H1 (cell line): ENCODE data around the gene ALG14.

Source experiments
- FOSL1 ChIP-seq: IDR thresholded peaks from 2 replicates; pipeline ENCODE4 v1.6.1; 2011; ENCODE audit warnings: mild to moderate bottlenecking, low read depth, low read length, moderate library complexity; ENCODE audit not compliant: insufficient read depth
- TF ChIP-seq, protein P1 (sequence below): IDR thresholded peaks from 2 replicates; pipeline ENCODE4 v1.6.1; 2012; ENCODE audit warnings: low read length, inconsistent platforms

GRCh38 chr1:94934551-94934950 lies 138.2 kb downstream of the ALG14 start:
- TF ChIP-seq, protein P1, sequence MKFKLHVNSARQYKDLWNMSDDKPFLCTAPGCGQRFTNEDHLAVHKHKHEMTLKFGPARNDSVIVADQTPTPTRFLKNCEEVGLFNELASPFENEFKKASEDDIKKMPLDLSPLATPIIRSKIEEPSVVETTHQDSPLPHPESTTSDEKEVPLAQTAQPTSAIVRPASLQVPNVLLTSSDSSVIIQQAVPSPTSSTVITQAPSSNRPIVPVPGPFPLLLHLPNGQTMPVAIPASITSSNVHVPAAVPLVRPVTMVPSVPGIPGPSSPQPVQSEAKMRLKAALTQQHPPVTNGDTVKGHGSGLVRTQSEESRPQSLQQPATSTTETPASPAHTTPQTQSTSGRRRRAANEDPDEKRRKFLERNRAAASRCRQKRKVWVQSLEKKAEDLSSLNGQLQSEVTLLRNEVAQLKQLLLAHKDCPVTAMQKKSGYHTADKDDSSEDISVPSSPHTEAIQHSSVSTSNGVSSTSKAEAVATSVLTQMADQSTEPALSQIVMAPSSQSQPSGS, result no peak
- no peak for TF ChIP-seq FOSL1
